ENCODE measurements around the gene USP11.

Gene USP11

Small RNA genes lying within 50 kb of the gene (small RNA-seq; reads per million reads assigned to genes)
- gene RN7SL785P = 0 reads per million in 2 experiments

All from SK-N-DZ (cell line).